ENCODE results near the gene FAM153A.
A peak's percentile ranks its signal among the peaks of the same experiment; 100 is the strongest.
"Not testable (repeated sequence)": the region's sequence is repeated elsewhere in the genome, so short reads cannot be mapped to it uniquely, and the experiment has no call there.

The FAM153A gene

DNA sequence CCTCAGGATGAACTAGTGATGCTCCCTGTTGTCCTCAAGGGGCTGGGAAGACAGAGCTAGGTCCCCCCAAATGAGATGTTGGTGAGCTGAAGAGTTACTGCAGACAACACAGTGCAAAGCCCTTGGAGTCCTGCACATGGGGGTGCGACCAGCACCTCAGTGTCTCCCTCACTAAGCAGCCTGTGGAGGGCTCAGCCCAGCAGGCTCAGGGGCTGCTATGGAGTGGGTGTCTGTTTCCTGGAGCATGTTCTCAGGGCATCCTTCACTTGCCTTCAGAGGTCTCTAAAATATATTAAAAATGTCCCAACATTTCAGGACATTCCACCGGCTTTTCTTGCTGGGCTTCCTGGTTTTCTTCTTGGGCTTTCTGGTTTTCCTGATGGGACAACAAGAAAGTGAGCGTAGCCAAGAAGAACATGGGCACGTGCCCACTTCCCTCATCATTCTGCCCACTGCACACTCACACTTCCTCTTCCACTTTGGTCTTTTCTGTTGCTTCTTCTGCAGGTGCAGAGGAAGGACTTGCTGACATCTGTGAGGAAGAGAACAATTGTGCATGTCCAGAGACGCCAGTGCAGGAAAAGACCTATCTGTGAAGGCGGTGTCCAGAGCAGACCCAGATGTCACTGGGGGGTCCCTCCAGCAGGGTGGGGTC lies 58.7 kb downstream of the FAM153A start:
- not testable (repeated sequence) for DNase-seq

- DNase-seq: not testable (repeated sequence)
These were observed 59.9 kb downstream of the FAM153A start for GRCh38 chr5:177722829-177723228.

DNA sequence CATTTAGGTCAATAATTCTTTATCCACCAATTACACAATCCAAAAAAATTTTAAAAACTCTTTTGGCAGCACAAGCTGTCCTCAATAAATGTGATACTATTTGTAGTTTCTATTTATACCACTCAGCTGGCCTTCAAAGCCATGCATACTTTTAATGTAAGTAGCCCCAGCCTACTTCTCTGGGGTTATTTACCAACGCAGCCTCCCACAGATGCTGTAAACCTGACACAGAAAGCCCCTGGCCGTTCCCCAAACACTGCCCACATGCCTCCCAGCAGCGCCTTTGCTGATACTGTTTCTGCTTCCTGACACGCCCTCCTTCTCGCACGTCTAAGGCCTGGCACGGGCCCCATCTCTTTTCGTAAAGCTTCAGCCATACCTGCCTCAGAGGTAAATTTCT lies 62.7 kb downstream of the FAM153A start:
- DNase-seq: not testable (repeated sequence)

GRCh38 chr5:177715423-177715822 lies 67.3 kb downstream of the FAM153A start:
- DNase-seq: not testable (repeated sequence)

DNA sequence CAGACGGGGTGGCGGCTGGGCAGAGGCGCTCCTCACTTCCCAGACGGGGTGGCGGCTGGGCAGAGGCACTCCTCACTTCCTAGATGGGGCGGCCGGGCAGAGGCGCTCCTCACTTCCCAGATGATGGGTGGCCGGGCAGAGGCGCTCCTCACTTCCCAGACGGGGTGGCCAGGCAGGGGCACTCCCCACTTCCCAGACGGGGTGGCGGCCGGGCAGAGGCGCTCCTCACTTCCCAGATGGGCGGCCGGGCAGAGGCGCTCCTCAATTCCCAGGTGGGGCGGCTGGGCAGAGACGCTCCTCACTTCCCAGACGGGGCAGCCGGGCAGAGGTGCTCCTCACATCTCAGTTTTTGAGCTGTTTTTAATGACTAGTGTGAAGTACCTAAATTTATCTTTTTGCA lies 86.6 kb downstream of the FAM153A start:
- not testable (repeated sequence) for DNase-seq

- not testable (repeated sequence) for DNase-seq
These were observed 87.3 kb downstream of the FAM153A start for GRCh38 chr5:177695356-177695930.

GRCh38 chr5:177694518-177694835 lies 88.2 kb downstream of the FAM153A start:
- not testable (repeated sequence) for DNase-seq

DNA sequence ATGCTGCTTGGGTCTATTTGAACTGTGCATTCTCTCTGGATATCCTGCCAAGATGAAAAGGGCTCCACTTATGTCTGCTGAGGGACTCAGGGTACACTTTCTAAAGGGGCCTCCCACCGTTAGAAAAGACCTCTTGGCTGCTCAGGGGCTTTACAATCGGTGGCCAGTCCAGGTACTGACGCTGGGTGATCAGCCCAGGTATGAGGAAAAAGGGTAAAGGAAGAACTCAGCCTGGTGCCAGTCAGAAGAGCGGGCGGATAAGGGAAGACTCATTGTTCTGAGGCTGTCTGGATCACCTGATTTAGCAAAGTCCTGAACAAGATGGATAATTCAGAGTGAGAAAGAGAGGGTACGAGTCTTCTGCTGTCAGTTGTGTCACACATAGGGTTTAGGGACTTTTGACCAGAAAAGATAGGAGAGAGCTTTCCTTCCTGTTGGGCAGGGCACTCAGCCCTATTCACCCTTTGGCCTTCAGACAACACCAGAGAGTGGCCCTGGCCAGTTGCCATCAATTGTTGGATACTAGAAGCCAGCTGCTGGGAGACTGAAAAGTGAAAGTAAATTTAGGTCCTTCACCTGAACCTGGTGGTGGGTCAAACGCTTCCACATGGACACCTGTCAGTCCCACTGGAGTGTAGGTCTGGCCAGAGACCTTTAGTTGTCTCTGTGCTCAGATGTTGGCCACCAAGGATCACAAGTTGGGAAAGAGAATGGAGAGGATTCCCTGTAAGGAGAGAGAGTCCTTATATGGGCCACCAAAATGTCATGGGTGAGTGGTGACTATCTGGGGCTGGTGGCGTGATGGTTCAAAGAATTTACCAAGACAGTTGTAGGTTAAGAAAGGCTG lies 88.8 kb downstream of the FAM153A start:
- peak; percentile 52 for DNase-seq

GRCh38 chr5:177692969-177693368 lies 89.7 kb downstream of the FAM153A start:
- not testable (repeated sequence) for DNase-seq

DNA sequence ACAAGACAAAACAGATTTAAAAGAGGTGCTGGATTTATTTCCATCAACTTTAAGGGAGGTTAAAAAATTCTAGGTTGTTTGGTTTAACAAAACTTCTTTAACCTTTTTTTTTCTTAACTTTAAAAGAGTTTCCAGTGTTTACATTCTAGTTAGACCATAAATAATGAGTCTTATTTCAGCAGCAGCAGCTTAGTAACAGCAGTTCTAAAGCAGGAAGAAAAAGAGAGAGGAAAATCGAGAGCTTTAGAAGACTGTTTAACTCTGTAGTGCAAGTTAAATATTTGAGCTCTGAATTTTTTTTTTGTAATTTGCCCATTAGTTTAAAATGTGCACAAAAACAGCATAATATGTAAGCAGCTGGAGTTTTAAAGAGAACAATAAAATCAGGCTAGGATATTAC lies 90.2 kb downstream of the FAM153A start:
- DNase-seq: not testable (repeated sequence)

DNA sequence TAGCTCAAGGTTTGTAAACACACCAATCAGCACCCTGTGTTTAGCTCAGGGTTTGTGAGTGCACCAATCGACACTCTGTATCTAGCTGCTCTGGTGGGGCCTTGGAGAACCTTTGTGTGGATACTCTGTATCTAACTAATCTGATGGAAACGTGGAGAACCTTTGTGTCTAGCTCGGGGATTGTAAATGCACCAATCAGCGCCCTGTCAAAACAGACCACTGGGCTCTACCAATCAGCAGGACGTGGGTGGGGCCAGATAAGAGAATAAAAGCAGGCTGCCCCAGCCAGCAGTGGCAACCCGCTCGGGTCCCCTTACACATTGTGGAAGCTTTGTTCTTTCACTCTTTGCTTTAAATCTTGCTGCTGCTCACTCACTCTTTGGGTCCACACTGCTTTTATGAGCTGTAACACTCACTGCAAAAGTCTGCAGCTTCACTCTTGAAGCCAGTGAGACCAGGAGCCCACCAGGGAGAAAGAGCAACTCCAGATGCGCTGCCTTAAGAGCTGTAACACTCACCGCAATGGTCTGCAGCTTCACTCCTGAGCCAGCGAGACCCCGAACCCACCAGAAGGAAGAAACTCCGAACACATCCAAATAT lies 93.6 kb downstream of the FAM153A start:
- not testable (repeated sequence) for DNase-seq

- not testable (repeated sequence) for DNase-seq
These were observed 94.6 kb downstream of the FAM153A start for GRCh38 chr5:177688091-177688490.

DNA sequence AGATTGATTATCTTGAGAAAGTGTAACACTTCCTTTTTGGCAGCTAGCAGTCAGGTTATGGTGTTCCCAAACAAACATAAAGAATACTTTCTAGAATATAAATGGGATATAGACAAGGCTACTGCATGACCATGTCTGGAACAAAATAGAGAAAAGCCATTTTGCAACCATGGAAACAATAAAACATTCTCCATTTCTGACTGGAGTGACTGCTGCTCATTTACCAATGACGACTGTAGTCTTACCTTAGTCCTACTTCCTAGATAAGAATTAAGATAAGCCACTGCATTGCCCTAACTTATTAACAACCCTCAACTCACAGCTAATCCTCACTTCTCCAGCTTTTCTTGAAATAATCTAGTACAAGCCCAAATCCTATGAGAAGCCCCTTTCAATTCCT lies 100.8 kb downstream of the FAM153A start:
- DNase-seq: not testable (repeated sequence)

Data from NCI-H774 (cell line).